Measurements from ENCODE around the gene ADAM21.
"Not testable (repeated sequence)": the region's sequence is repeated elsewhere in the genome, so short reads cannot be mapped to it uniquely, and the experiment has no call there.

ADAM21 gene

GRCh38 chr14:70451874-70452273 lies at the start of gene ADAM21:
Gene ADAM21 (plus strand): TSS chr14:70452174. CDS start chr14:70457500, 5,326 bp downstream.
- no peak for DNase-seq (ENCODE audit: low spot score)

DNA sequence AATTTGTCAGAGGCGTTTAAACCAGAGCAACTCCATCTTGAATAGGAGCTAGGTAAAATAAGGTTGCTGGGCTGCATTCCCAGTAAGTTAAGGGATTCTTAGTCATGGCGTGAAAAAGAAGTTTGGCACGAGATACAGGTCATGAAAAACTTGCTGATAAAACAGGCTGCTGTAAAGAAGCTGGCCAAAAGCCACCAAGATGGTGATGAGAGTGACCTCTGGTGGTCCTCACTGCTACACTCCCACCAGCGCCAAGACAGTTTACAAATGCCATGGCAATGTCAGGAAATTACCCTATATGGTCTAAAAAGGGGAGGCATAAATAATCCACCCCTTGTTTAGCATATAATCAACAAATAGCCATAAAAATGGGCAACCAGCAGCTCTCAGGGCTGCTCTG lies 48.6 kb upstream of the ADAM21 start:
- DNase-seq (ENCODE audit: low spot score) = peak; percentile 6

DNA sequence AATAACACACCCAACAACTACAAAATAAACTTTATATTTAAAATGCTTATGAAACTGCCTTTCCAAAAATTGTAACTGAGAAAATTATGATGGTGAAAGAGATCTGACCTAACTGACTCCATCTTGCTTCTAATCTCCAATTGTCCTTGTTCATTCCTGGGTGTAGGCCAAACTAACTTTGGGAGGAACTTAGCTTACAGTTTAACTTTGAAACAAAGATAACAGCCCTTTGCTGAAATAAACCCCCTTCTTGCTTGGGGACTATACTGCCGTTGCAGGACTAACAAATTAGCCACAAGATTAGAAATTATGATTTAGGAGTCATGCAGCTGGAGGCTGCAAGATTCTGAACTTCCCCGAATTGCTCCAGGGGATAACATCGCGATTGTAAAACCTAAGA lies 45.8 kb upstream of the ADAM21 start:
- not testable (repeated sequence) for DNase-seq (ENCODE audit: low spot score)

DNA sequence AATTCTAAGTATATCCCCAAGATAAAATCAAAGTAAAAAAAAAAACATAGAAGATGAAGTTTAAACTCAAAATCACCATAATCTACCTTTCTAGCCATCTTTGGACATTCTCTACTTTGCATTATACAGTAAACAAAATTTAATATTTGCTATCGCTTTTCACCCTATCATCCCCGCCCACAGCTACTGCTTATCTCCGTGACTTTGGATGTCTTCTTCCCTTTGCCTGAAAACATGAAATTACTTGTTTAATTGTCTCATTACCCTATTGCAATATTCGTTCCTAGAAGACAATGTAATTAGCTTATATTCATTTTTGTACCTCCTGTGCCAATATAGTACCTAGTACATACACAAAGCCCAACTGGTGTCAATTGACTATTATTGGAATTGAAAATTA lies 44.4 kb upstream of the ADAM21 start:
- DNase-seq (ENCODE audit: low spot score) = no peak

DNA sequence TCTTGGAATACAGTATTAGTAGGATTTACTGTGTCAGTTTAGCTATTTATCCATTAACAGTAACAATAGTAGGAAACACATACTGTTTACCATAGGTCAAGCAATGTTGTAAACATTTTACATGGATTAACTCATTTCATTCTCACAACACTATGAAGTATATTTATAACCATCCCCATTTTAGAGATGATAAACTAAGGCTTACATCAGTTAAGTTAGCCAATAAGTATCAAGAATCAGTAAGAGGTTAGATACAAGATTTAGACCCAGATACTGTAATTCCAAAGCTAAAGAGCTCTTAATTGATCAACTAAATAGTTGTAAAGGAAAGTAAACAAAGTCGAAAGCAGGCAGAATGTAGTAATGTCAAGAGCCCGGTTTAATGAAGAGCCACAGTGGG lies 36.2 kb upstream of the ADAM21 start:
- no peak for DNase-seq (ENCODE audit: low spot score)

DNA sequence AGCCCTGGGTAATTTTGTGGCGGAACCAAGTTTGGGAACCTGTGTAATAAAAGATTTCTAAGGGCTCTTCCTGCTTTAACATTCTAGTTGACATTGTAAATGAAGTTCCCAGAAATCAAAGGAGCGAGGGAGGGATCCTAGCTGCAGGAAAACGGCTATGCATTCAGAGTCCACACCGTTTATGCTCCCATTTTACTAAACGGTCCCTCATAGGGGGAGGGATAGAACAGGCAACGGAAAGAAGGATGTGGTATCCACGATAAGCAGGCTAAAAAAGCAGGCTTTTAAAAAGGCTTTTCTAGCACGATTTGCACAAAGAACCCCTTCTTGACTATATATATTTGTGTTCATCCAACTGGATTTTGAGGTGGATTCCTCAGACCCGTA lies 35.6 kb upstream of the ADAM21 start:
- no peak for DNase-seq (ENCODE audit: low spot score)

GRCh38 chr14:70416725-70417349 lies 35.1 kb upstream of the ADAM21 start, which contains the start of gene SYNJ2BP:
Gene SYNJ2BP (minus strand): TSS chr14:70417090. CDS start chr14:70416963, 127 bp downstream.
- peak; percentile 93 for DNase-seq (ENCODE audit: low spot score)

GRCh38 chr14:70419270-70419931 lies 32.6 kb upstream of the ADAM21 start:
- not testable (repeated sequence) for DNase-seq (ENCODE audit: low spot score)

- DNase-seq (ENCODE audit: low spot score) = no peak
Observed at GRCh38 chr14:70422538-70422937, 29.4 kb upstream of the ADAM21 start.

GRCh38 chr14:70425354-70425753 lies 26.6 kb upstream of the ADAM21 start:
- no peak for DNase-seq (ENCODE audit: low spot score)

- not testable (repeated sequence) for DNase-seq (ENCODE audit: low spot score)
Observed at GRCh38 chr14:70426555-70426954, 25.4 kb upstream of the ADAM21 start.

DNA sequence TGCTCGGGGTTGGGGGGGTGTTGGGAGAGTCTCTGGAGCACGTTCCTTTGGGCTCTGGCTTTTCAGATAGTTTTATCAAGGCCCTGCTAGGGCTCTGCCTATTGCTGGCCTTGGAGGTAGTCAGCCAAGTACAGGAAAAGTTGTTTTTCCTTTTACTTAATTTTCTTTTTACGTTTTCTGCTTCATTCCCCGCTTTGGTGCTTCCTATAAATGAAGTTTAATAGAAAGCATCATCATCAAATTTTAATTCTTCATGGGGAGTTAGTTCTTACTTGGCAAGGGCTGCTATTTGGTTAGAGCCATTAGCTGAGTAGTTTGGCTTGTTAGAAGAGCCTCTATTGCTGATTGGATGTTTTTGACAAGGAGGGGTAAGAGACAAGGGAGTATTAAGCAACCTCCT lies 15.1 kb upstream of the ADAM21 start:
- no peak for DNase-seq (ENCODE audit: low spot score)

DNA sequence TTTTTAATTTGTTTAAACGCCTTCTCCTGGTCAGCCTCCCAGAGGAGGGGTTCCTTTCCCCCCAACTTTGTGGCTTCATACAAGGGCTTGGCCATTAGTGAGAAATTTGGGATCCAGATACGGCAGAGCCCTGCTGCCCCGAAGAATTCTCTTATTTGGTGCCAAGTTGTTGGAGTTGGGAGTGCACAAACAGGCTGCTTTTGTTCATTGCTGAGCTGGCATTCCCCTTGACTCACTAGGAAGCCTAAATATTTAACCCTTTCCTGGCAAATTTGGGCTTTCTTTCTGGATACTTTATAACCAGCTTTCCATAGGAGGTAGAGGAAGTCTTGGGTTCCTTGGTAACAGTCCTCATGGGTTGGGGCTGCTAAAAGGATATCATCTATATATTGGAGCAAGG lies 10.3 kb upstream of the ADAM21 start:
- DNase-seq (ENCODE audit: low spot score) = no peak

- DNase-seq (ENCODE audit: low spot score) = no peak
Observed at GRCh38 chr14:70442750-70443149, 9.2 kb upstream of the ADAM21 start.

GRCh38 chr14:70448633-70449340 lies 3.2 kb upstream of the ADAM21 start:
- no peak for DNase-seq (ENCODE audit: low spot score)

DNA sequence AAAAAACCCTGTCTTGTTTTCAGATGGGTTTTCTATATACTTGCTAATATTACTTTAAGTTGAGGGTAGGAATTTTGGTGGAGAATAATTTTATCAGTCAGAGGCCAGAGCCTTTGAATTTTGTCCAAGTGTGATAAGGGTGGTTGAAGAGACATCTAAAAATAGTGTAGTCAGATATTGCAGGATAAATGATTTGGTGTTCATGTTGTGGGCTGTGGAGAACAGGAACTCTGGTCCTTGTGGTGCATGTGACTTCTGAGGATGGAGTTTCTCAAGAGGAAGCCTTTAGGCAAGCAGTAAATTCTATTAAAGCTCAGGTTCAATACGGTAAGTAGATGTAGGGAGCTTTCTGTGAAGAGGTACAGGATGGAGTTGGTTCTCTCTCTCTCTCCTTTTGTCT lies 2.8 kb downstream of the ADAM21 start:
- no peak for DNase-seq (ENCODE audit: low spot score)

GRCh38 chr14:70468731-70469130 lies 16.8 kb downstream of the ADAM21 start:
- DNase-seq (ENCODE audit: low spot score) = no peak

- DNase-seq (ENCODE audit: low spot score) = not testable (repeated sequence)
Observed at GRCh38 chr14:70470863-70471563, 19.0 kb downstream of the ADAM21 start.

DNA sequence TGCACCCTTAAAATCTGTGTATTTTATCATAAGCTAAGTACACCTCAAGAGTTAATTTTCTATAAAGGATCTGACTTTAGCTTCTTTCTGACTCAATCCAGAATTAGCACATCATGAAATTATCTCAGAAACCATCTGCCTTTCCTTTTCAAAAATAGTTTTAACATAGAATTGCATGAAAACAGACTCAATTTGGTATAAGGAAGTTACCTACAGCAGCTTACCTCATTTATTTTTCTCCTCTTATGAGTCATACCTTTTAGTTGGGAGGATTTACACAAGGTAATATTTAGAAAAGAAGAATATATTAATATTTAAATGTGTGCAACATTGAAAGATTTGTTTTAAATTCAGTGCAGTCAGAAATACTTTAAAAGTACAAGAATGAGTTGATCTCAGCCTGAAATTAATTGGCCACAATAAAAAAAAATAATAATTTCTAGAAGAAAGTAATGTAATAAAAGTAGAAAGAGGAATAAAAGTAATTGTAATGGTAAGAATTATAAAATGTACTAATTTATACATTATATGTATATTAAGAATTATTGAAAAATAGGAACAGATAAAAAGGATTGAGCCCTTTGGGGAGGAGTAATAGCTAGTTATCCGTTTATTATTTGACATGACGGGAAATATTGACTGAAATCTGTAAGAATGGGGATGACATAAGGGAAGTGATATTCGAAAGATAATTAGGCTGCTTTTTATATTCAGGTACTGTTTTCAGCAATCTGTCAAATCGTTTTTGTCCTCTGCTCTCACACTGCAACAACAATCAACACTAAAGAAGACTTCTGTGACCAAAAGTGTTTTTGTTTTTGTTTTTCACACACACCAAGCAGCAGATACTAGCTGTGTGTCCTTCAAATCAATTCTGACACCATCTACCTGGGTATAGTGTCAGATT lies 20.5 kb downstream of the ADAM21 start:
- DNase-seq (ENCODE audit: low spot score) = no peak

GRCh38 chr14:70473825-70474224 lies 21.9 kb downstream of the ADAM21 start:
- no peak for DNase-seq (ENCODE audit: low spot score)

DNA sequence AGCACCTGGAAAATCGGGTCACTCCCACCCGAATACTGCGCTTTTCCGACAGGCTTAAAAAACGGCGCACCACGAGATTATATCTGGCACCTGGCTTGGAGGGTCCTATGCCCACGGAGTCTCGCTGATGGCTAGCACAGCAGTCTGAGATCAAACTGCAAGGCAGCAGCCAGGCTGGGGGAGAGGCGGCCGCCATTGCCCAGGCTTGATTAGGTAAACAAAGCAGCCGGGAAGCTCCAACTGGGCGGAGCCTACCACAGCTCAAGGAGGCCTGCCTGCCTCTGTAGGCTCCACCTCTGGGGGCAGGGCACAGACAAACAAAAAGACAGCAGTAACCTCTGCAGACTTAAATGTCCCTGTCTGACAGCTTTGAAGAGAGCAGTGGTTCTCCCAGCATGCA lies 23.5 kb downstream of the ADAM21 start:
- not testable (repeated sequence) for DNase-seq (ENCODE audit: low spot score)

All from cerebellar cortex (tissue), 1 donor.